Upper lobe of left lung (tissue), 6 donors: Measurements from ENCODE around the gene POLE4. TPM values are rescaled to one million over a fixed set of nuclear protein-coding genes. Genes with fewer than 3 reads are reported as not detected.

Source experiments
- ATAC-seq, 2 donors: fragments of 200-7000 bp; cut with Tn5 transposase; one replicate each; pipeline ENCODE4 v1.9.1; 2022; ENCODE audit warnings: mild to moderate bottlenecking in 2 of 2, moderate library complexity in 2 of 2; ENCODE audit not compliant: low FRiP score in 2 of 2
- DNase-seq, 2 donors: peaks; one replicate each; pipeline ENCODE4 v3.0.0-alpha.2; 2019 to 2020
- H3K27ac ChIP-seq, 4 donors: fragments of 200-600 bp; sonication (generic); one replicate each; pipeline ENCODE4 v1.5.1; 2016 to 2019
- H3K27me3 ChIP-seq, 4 donors: fragments of 200-600 bp; sonication (generic); one replicate each; pipeline ENCODE4 v1.5.1; 2017 to 2019
- H3K36me3 ChIP-seq, 4 donors: fragments of 200-600 bp; sonication (generic); one replicate each; pipeline ENCODE4 v1.5.1; 2016 to 2019
- H3K4me1 ChIP-seq, 4 donors: fragments of 200-600 bp; sonication (generic); one replicate each; pipeline ENCODE4 v1.5.1; 2018 to 2019
- H3K4me3 ChIP-seq, 4 donors: fragments of 200-600 bp; sonication (generic); one replicate each; pipeline ENCODE4 v1.5.1; 2017 to 2019; ENCODE audit warnings: mild to moderate bottlenecking in 2 of 4, moderate library complexity in 1 of 4
- H3K9me3 ChIP-seq, 4 donors: fragments of 200-600 bp; sonication (generic); one replicate each; pipeline ENCODE4 v1.5.1; 2018 to 2019
- EP300 ChIP-seq, 4 donors: sonication (generic); formaldehyde crosslinking; IDR thresholded peaks; one replicate each; pipeline ENCODE4 v1.5.1; 2017; ENCODE audit warnings: antibody characterized with exemption in 4 of 4, control low read depth in 2 of 4
- POLR2A ChIP-seq, 4 donors: fragments of 450-650 bp; IDR thresholded peaks; one replicate each; pipeline ENCODE4 v1.5.1; 2016 to 2017; ENCODE audit warnings: antibody characterized with exemption in 4 of 4, mild to moderate bottlenecking in 2 of 4
- POLR2AphosphoS5 ChIP-seq, 2 donors: sonication (generic); formaldehyde crosslinking; IDR thresholded peaks; one replicate each; pipeline ENCODE4 v1.5.1; 2017; ENCODE audit warnings: antibody characterized with exemption in 2 of 2
- WGBS, 2 donors: methylation state at CpG; one replicate each; pipeline ENCODE4 v1.1.5; 2017 to 2018; 5-methylcytosine and 5-hydroxymethylcytosine counted together
- total RNA-seq, 6 donors: library from RNA; depleted of rRNA in 4 of 6; stranded (reverse); fragments of >200 nt in 4 of 6; gene quantifications; one replicate each; pipeline versions ENCODE4 v1.1.0 to v1.2.1, GENCODE V29; 2016 to 2021
- TF ChIP-seq, protein P1 (sequence below), 6 experiments: fragments of 450-650 bp in 4 of 6; fragments of 200-600 bp in 2 of 6; sonication (generic) in 2 of 6; IDR thresholded peaks; one replicate each; pipeline ENCODE4 v1.5.1; 2016 to 2019; ENCODE audit warnings: antibody characterized with exemption in 6 of 6
- donor health status: DM: no; HTN: no; CAD: no; lungs with moderate emphysema.
- donor health status: DM: no; HTN: yes; CAD: no; lungs with severe emphysema.

POLE4 gene, protein sequence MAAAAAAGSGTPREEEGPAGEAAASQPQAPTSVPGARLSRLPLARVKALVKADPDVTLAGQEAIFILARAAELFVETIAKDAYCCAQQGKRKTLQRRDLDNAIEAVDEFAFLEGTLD
- total RNA-seq: 10 to 100 TPM; 26.6 to 79.3 (median 34.0) TPM

DNA sequence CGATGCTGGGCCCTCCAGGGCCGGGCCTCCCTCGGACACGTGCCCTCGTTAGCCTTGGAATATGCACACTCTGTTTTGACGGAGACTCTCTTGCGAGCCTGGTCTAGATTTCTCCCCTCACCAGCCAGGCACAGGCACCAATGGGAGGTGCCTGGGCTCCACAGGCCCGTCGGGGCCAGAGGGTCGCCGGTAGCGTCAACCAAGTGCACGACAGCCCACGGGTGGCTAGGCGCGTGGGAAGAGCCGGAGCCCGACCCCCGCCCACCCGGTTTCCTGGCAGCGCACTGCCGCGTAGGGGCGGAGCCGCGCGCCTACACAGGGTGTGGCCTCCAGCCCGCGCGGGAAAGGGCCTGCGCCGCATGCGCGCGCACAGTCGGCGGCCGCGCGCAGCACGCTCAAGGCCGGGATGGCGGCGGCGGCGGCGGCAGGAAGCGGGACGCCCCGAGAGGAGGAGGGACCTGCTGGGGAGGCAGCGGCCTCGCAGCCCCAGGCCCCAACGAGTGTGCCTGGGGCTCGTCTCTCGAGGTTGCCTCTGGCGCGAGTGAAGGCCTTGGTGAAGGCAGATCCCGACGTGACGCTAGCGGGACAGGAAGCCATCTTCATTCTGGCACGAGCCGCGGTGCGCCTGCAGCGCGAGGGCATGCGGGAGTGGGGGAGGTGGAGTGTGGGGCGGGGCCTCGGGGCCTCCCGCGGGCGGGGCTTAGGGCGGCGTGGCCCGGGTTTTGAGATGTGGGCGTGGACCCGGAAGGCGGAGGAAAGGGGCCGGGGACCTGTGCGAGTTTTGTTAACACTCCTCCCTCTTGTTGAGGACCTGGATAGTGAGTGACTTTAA is at the start of gene POLE4:
Gene POLE4 (plus strand): TSS at position 370 of the 832 bp plus-strand sequence. CDS start 37 bp downstream, at position 407.
- Histone ChIP-seq H3K9me3 (no peaks in the 10 kb centered on the region), H3K36me3 (no peaks in the 10 kb centered on the region), H3K27me3 (no peaks in the 10 kb centered on the region), H3K4me1 (peaks cover 0 to 17% (median 10%) of the 10 kb centered on the region in 4 donors), H3K27ac (peak within 1 kb of the TSS; percentile 87 to 90 (median 90)), H3K4me3 (peak within 1 kb of the TSS; percentile 31 to 73 (median 68))
- peak; percentile 93 to 98 for DNase-seq
- TF ChIP-seq EP300 (IDR thresholded peaks at IDR 0.05) (no peak), POLR2AphosphoS5 (IDR thresholded peaks at IDR 0.05) (peak; percentile 82 to 87), POLR2A (IDR thresholded peaks at IDR 0.05) (peak in 3 of 4 donors; percentile 57 to 94 (median 93))
- TF ChIP-seq, protein P1, sequence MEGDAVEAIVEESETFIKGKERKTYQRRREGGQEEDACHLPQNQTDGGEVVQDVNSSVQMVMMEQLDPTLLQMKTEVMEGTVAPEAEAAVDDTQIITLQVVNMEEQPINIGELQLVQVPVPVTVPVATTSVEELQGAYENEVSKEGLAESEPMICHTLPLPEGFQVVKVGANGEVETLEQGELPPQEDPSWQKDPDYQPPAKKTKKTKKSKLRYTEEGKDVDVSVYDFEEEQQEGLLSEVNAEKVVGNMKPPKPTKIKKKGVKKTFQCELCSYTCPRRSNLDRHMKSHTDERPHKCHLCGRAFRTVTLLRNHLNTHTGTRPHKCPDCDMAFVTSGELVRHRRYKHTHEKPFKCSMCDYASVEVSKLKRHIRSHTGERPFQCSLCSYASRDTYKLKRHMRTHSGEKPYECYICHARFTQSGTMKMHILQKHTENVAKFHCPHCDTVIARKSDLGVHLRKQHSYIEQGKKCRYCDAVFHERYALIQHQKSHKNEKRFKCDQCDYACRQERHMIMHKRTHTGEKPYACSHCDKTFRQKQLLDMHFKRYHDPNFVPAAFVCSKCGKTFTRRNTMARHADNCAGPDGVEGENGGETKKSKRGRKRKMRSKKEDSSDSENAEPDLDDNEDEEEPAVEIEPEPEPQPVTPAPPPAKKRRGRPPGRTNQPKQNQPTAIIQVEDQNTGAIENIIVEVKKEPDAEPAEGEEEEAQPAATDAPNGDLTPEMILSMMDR (IDR thresholded peaks at IDR 0.05): peak in 3 of 6 experiments; percentile 20 to 52 (median 22)
- WGBS, 2 donors: 1 to 3% methylated on average over 15 to 46 of the region's 81 CpGs
- peak; percentile 97 to 100 for ATAC-seq

DNA sequence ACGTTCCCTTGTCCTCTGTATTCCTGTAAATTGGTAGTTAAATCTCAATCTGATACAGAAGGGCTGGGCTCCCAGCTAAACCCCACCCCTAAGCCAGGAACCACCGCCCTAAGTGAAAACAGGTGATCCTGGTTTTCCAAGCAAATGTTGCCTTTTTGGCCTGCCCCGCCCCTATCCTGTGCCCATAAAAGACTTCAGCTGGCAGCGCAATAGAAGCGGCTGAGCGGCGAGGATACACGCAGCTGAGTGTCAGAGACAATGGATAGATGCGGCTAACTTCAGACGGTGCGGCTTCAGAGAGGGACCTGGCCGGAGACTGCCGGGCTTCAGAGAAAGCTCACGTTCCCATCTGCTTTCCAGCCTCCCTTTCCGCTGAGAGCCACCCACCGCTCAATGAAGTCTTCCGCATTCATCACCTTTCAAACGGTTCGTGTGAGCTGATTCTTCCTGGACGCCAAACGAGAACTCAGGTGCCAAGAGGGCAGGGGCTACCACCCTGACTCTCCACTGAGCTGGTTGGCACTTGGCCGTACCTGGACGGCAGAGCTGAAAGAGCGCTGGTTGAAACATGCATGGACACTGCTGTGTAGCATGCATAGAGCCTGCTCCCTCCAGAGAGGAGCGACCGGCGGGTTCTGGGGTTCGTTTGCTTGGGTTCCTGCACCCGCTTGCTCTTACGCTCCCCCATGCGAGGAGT is 49.5 kb upstream of the POLE4 start:
- DNase-seq: peak in 1 of 2 donors; percentile 55

DNA sequence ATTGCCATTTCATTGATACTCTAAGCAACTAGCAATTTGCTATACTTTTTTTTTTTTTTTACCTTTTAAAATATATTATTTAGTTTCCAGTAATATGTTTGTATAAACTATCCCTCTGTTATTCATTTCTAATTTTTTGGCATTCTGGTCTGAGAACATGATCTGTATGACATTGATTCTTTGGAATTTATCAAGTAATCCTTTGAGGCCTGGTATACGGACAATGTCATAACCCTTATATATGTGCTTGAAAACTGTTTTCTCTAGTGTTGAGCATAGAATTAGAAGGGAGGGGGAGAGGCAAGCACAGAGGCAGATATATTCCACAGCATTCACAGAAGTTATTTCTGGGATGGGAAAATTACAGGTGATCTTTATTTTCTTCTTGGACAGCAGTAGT is 48.2 kb upstream of the POLE4 start:
- WGBS, 2 donors: 88 to 93% methylated on average over 1 of the region's 1 CpG

More for the DNA sequence above, 49.5 kb upstream of the POLE4 start:
- H3K4me1 ChIP-seq: peaks cover 0 to 6% (median 0%) of the 10 kb centered on the region in 4 donors
- no peaks in the 10 kb centered on the region for H3K9me3 ChIP-seq
- H3K36me3 ChIP-seq: no peaks in the 10 kb centered on the region
- H3K27ac ChIP-seq: no peak overlapping the region
- TF ChIP-seq, protein P1 (IDR thresholded peaks at IDR 0.05): no peak
- TF ChIP-seq POLR2AphosphoS5 (IDR thresholded peaks at IDR 0.05): peak in 1 of 2 donors; percentile 74
- peak in 2 of 4 donors; percentile 10 to 57 for TF ChIP-seq POLR2A (IDR thresholded peaks at IDR 0.05)
- H3K27me3 ChIP-seq: no peaks in the 10 kb centered on the region
- ATAC-seq: peak; percentile 21 to 51
- peak overlapping the region in 3 of 4 donors; percentile 22 to 35 (median 33) for H3K4me3 ChIP-seq
- 36 to 44% methylated on average over 16 to 31 of the region's 31 CpGs for WGBS, 2 donors

DNA sequence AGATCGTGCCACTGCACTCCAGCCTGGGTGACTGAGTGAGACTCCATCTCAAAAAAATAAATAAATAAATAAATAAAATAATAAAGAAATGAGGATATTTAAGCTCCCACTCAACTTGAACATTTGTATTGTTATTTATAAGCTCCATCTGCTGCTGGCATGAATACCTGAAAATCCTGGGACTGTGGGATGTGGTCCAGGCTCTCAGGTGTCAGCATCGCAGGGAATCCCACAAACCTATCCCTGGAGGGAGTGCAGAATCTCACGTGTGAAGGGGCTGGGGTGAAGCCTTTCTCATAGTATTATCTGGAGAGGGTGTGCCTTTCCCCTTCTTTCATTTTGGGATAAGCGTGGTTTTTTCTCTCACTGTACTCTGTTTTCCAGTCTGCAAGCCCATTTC is 47.4 kb upstream of the POLE4 start:
- WGBS, 2 donors: 70 to 74% methylated on average over 4 of the region's 4 CpGs

More for the DNA sequence above, 48.2 kb upstream of the POLE4 start:
- ATAC-seq: no peak
- TF ChIP-seq, protein P1 (IDR thresholded peaks at IDR 0.05): no peak
- TF ChIP-seq POLR2AphosphoS5 (IDR thresholded peaks at IDR 0.05) (no peak), POLR2A (IDR thresholded peaks at IDR 0.05) (no peak)
- Histone ChIP-seq H3K4me1 (peaks cover 0 to 6% (median 0%) of the 10 kb centered on the region in 4 donors), H3K27me3 (no peaks in the 10 kb centered on the region), H3K27ac (no peak overlapping the region), H3K9me3 (no peaks in the 10 kb centered on the region), H3K4me3 (no peak overlapping the region), H3K36me3 (no peaks in the 10 kb centered on the region)
- no peak for DNase-seq

More for the DNA sequence above, 47.4 kb upstream of the POLE4 start:
- Histone ChIP-seq H3K27ac (no peak overlapping the region), H3K36me3 (no peaks in the 10 kb centered on the region), H3K27me3 (no peaks in the 10 kb centered on the region), H3K4me1 (peaks cover 0 to 6% (median 0%) of the 10 kb centered on the region in 4 donors), H3K9me3 (no peaks in the 10 kb centered on the region), H3K4me3 (no peak overlapping the region)
- DNase-seq (no peak), ATAC-seq (no peak)
- TF ChIP-seq POLR2AphosphoS5 (IDR thresholded peaks at IDR 0.05) (no peak), EP300 (IDR thresholded peaks at IDR 0.05) (no peak), POLR2A (IDR thresholded peaks at IDR 0.05) (no peak)
- TF ChIP-seq, protein P1 (IDR thresholded peaks at IDR 0.05): no peak
